ENCODE results near the gene ANO1. TPM values are rescaled to one million over a fixed set of nuclear protein-coding genes. Genes with fewer than 3 reads are reported as not detected.

The ANO1 gene
- total RNA-seq, 2 donors from 2014 or later: 9.8 to 14.2 TPM

GRCh38 chr11:70106757-70107156 is 28.6 kb downstream of the ANO1 start:
- intact Hi-C loops (cut with DNase I): no loop called here
- ATAC-seq (no peak), DNase-seq (no peak)

GRCh38 chr11:70107191-70107590 is 29.1 kb downstream of the ANO1 start:
- DNase-seq (no peak), ATAC-seq (no peak)
- intact Hi-C loops (cut with DNase I): no loop called here

GRCh38 chr11:70107756-70108155 is 29.6 kb downstream of the ANO1 start:
- ATAC-seq (no peak), DNase-seq (no peak)
- intact Hi-C loops (cut with DNase I): no loop called here

- intact Hi-C loops (cut with DNase I): no loop called here
- no peak for DNase-seq
- no peak for ATAC-seq
These were observed 30.1 kb downstream of the ANO1 start for GRCh38 chr11:70108250-70108649.

- ATAC-seq (no peak), DNase-seq (no peak)
- intact Hi-C loops (cut with DNase I): no loop called here
These were observed 30.9 kb downstream of the ANO1 start for GRCh38 chr11:70109006-70109405.

GRCh38 chr11:70109903-70110302 is 31.8 kb downstream of the ANO1 start:
- DNase-seq (no peak), ATAC-seq (no peak)
- intact Hi-C loops (cut with DNase I): no loop called here

GRCh38 chr11:70110538-70111055 is 32.5 kb downstream of the ANO1 start:
- intact Hi-C loops (cut with DNase I): no loop called here

GRCh38 chr11:70111269-70112016 is 33.3 kb downstream of the ANO1 start:
- ATAC-seq (peak; percentile 67 to 71), DNase-seq (peak; percentile 72)
- intact Hi-C loops (cut with DNase I): no loop called here

More at GRCh38 chr11:70110538-70111055, 32.5 kb downstream of the ANO1 start:
- no peak for DNase-seq
- ATAC-seq: no peak

GRCh38 chr11:70112017-70112434 is 33.9 kb downstream of the ANO1 start:
- no peak for DNase-seq
- intact Hi-C loops (cut with DNase I): no loop called here
- ATAC-seq: peak; percentile 63 to 74

GRCh38 chr11:70113801-70114200 is 35.7 kb downstream of the ANO1 start:
- DNase-seq: no peak
- no peak for ATAC-seq
- intact Hi-C loops (cut with DNase I): no loop called here

- ATAC-seq (no peak), DNase-seq (no peak)
- intact Hi-C loops (cut with DNase I): no loop called here
These were observed 37.7 kb downstream of the ANO1 start for GRCh38 chr11:70115778-70116177.

- DNase-seq (no peak), ATAC-seq (no peak)
- intact Hi-C loops (cut with DNase I): no loop called here
These were observed 38.4 kb downstream of the ANO1 start for GRCh38 chr11:70116386-70117065.

- ATAC-seq: peak; percentile 23 to 39
- intact Hi-C loops (cut with DNase I): no loop called here
- DNase-seq: no peak
These were observed 39.5 kb downstream of the ANO1 start for GRCh38 chr11:70117567-70118145.

- ATAC-seq: no peak
- DNase-seq: no peak
- intact Hi-C loops (cut with DNase I): no loop called here
These were observed 40.5 kb downstream of the ANO1 start for GRCh38 chr11:70118642-70119041.

GRCh38 chr11:70119502-70119901 is 41.4 kb downstream of the ANO1 start:
- ATAC-seq: no peak
- intact Hi-C loops (cut with DNase I): no loop called here
- DNase-seq: no peak

GRCh38 chr11:70120674-70121073 is 42.6 kb downstream of the ANO1 start:
- intact Hi-C loops (cut with DNase I): no loop called here
- DNase-seq (no peak), ATAC-seq (no peak)

GRCh38 chr11:70122490-70123198 is 44.5 kb downstream of the ANO1 start:
- intact Hi-C loops (cut with DNase I): no loop called here
- DNase-seq (no peak), ATAC-seq (no peak)

- no peak for DNase-seq
- no peak for ATAC-seq
- intact Hi-C loops (cut with DNase I): no loop called here
These were observed 45.6 kb downstream of the ANO1 start for GRCh38 chr11:70123711-70124110.

- peak in 1 of 2 donors; percentile 32 for ATAC-seq
- intact Hi-C loops (cut with DNase I): no loop called here
These were observed 46.3 kb downstream of the ANO1 start for GRCh38 chr11:70124321-70125000.

More at GRCh38 chr11:70124321-70125000, 46.3 kb downstream of the ANO1 start:
- no peak for DNase-seq

Measured in left cardiac atrium (tissue), 4 donors.